ENCODE measurements around the gene TBCC.

TBCC gene

DNA sequence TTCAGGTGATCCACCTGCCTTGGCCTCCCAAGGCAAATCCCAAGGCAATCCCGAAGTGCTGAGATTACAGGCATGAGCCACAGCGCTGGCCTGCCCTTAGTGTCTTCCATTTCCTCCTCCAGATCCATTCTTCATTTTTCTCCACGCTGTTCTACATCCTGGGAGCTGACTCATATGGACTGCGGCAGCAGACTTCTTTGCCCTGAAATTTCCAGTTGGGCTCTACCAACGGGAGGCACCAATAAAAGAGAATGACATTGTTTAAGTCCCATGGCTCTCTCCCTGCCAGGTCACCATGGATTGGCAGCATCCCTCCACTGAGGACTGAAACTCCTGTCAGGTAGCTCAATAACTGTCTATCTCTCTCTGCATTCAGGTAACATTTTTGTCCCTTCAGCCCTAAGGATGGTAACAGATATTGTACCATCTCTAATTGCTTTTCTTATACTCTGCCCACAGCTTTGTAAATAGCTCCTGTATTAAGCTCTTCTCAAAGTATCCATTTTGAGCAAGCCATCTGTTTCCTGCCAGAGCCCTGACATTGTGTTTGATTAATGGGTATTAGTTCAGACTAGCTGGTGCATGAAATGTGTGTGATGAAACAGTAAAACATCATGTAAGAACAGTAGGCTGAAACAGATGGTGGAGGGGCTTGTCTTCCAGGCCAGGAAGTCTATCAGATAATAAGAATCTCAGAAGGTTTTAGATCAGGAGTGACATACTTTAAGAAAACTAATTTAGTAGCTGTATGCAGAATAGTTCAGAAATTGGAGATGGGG is 3.6 kb downstream of the TBCC start:
- TF ChIP-seq SIN3A (IDR thresholded peaks at IDR 0.05; ENCODE audit: borderline replicate concordance, insufficient read depth, low read length) (no peak), POLR2AphosphoS5 (IDR thresholded peaks at IDR 0.05; ENCODE audit: low read depth, low read length) (no peak), TAF1 (IDR thresholded peaks at IDR 0.05; ENCODE audit: borderline replicate concordance, insufficient read depth, low read length) (no peak), FOXP2 (optimal IDR thresholded peaks at IDR 0.05; ENCODE audit: borderline replicate concordance, extremely low read depth, extremely low read length, insufficient read depth) (no peak)
- TF ChIP-seq, protein P1, sequence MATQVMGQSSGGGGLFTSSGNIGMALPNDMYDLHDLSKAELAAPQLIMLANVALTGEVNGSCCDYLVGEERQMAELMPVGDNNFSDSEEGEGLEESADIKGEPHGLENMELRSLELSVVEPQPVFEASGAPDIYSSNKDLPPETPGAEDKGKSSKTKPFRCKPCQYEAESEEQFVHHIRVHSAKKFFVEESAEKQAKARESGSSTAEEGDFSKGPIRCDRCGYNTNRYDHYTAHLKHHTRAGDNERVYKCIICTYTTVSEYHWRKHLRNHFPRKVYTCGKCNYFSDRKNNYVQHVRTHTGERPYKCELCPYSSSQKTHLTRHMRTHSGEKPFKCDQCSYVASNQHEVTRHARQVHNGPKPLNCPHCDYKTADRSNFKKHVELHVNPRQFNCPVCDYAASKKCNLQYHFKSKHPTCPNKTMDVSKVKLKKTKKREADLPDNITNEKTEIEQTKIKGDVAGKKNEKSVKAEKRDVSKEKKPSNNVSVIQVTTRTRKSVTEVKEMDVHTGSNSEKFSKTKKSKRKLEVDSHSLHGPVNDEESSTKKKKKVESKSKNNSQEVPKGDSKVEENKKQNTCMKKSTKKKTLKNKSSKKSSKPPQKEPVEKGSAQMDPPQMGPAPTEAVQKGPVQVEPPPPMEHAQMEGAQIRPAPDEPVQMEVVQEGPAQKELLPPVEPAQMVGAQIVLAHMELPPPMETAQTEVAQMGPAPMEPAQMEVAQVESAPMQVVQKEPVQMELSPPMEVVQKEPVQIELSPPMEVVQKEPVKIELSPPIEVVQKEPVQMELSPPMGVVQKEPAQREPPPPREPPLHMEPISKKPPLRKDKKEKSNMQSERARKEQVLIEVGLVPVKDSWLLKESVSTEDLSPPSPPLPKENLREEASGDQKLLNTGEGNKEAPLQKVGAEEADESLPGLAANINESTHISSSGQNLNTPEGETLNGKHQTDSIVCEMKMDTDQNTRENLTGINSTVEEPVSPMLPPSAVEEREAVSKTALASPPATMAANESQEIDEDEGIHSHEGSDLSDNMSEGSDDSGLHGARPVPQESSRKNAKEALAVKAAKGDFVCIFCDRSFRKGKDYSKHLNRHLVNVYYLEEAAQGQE (IDR thresholded peaks at IDR 0.05; ENCODE audit: insufficient read depth in 1 of 2, low read depth in 2 of 2, low read length in 2 of 2): no peak

DNA sequence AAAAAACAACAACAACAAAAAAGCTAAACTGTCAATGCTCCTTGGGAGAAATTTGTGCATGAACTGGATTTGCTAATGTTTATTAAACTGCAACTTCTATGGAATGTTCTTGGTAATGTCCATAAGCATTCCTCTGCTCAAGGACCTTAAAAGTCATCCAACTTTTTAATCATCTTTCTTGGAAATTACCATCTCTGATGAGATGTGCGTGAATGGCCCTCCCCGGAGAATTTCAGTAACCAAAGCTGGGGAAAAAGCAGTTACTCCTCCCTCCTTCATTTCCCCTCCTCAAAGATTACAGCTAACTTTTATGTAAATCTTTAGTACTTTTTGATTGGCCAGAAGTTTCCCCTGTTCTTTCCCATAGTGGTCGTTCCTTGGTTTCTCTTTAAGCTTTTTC is 5.2 kb downstream of the TBCC start:
- TF ChIP-seq FOXP2 (optimal IDR thresholded peaks at IDR 0.05; ENCODE audit: borderline replicate concordance, extremely low read depth, extremely low read length, insufficient read depth) (no peak), TAF1 (IDR thresholded peaks at IDR 0.05; ENCODE audit: borderline replicate concordance, insufficient read depth, low read length) (no peak), POLR2AphosphoS5 (IDR thresholded peaks at IDR 0.05; ENCODE audit: low read depth, low read length) (no peak), SIN3A (IDR thresholded peaks at IDR 0.05; ENCODE audit: borderline replicate concordance, insufficient read depth, low read length) (no peak)
- TF ChIP-seq, protein P1 (IDR thresholded peaks at IDR 0.05; ENCODE audit: insufficient read depth in 1 of 2, low read depth in 2 of 2, low read length in 2 of 2): no peak

DNA sequence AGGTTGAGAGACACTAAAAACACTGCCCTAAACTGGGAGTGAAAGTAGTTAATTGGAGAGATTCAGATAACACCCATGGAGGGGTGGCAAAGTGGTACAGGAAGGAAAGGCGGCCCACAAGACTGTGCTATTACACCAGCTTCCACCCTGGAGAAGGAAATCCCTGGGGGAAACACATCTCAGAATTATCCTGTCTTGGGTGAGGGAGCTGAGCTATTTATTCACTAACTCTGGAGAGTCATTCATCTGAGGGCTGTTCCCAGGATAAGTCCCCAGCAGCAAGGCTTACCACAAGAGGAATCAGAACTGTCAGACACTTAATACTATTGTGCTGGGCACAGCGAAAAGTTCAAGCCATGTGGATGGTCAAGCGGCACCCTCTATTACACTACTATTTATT is 9.9 kb downstream of the TBCC start:
- TF ChIP-seq POLR2AphosphoS5 (IDR thresholded peaks at IDR 0.05; ENCODE audit: low read depth, low read length) (no peak), FOXP2 (optimal IDR thresholded peaks at IDR 0.05; ENCODE audit: borderline replicate concordance, extremely low read depth, extremely low read length, insufficient read depth) (no peak), TAF1 (IDR thresholded peaks at IDR 0.05; ENCODE audit: borderline replicate concordance, insufficient read depth, low read length) (no peak)
- TF ChIP-seq, protein P1 (IDR thresholded peaks at IDR 0.05; ENCODE audit: insufficient read depth in 1 of 2, low read depth in 2 of 2, low read length in 2 of 2): no peak

DNA sequence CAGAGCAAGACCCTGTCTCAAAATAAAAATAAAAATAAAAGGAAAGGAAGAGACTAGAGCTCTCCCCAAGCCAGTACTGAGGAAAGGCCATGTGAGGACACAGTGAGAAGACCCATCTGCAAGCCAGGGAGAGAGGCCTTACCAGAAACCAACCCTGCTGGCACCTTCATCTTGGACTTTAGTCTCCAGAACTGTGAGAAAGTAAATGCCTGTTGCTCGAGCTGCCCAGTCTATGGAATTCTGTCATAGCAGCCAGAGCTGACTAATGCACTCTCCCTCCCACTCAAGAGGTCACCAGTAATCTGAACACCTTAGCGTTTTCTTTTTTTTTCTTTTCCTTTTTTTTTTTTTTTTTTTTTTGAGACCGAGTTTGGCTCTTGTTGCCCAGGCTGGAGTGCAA is 16.2 kb downstream of the TBCC start:
- TF ChIP-seq FOXP2 (optimal IDR thresholded peaks at IDR 0.05; ENCODE audit: borderline replicate concordance, extremely low read depth, extremely low read length, insufficient read depth) (no peak), POLR2AphosphoS5 (IDR thresholded peaks at IDR 0.05; ENCODE audit: low read depth, low read length) (no peak), TAF1 (IDR thresholded peaks at IDR 0.05; ENCODE audit: borderline replicate concordance, insufficient read depth, low read length) (no peak), SIN3A (IDR thresholded peaks at IDR 0.05; ENCODE audit: borderline replicate concordance, insufficient read depth, low read length) (no peak)
- TF ChIP-seq, protein P1 (IDR thresholded peaks at IDR 0.05; ENCODE audit: insufficient read depth in 1 of 2, low read depth in 2 of 2, low read length in 2 of 2): no peak

Measured in PFSK-1 (cell line).